IMR-90 (cell line): ENCODE data around the gene RAB31.

Experiments used
- BHLHE40 ChIP-seq: fragments of 150-350 bp; IDR thresholded peaks from 2 replicates; pipeline ENCODE4 v1.6.1; 2016; ENCODE audit warnings: mild to moderate bottlenecking, low read depth, low read length
- CEBPB ChIP-seq: IDR thresholded peaks from 2 replicates; pipeline ENCODE4 v1.6.1; 2012; ENCODE audit warnings: low read depth, low read length, improper control_type of control experiment
- CHD1 ChIP-seq: IDR thresholded peaks from 2 replicates; pipeline ENCODE4 v1.6.1; 2012; ENCODE audit warnings: low read depth, low read length, improper control_type of control experiment
- FOS ChIP-seq: fragments of 150-350 bp; IDR thresholded peaks from 2 replicates; pipeline ENCODE4 v1.6.1; 2016; ENCODE audit warnings: low read depth, low read length
- MAFK ChIP-seq: IDR thresholded peaks from 2 replicates; pipeline ENCODE4 v1.6.1; 2012; ENCODE audit warnings: low read depth, low read length, improper control_type of control experiment
- MAZ ChIP-seq: IDR thresholded peaks from 2 replicates; pipeline ENCODE4 v1.6.1; 2012; ENCODE audit warnings: low read depth, mild to moderate bottlenecking, low read length, improper control_type of control experiment, moderate library complexity, borderline replicate concordance
- MXI1 ChIP-seq: IDR thresholded peaks from 2 replicates; pipeline ENCODE4 v1.6.1; 2012; ENCODE audit warnings: low read depth, mild to moderate bottlenecking, low read length, moderate library complexity, borderline replicate concordance
- NFE2L2 ChIP-seq: fragments of 150-350 bp; IDR thresholded peaks from 2 replicates; pipeline ENCODE4 v1.6.1; 2016; ENCODE audit warnings: low read depth, mild to moderate bottlenecking, low read length
- POLR2A ChIP-seq: IDR thresholded peaks from 2 replicates; pipeline ENCODE4 v1.6.1; 2012; ENCODE audit warnings: mild to moderate bottlenecking, low read depth, low read length
- RAD21 ChIP-seq: IDR thresholded peaks from 2 replicates; pipeline ENCODE4 v1.6.1; 2012; ENCODE audit warnings: low read length, improper control_type of control experiment
- RFX5 ChIP-seq: IDR thresholded peaks from 2 replicates; pipeline ENCODE4 v1.8.0; 2012; ENCODE audit warnings: low read depth, mild to moderate bottlenecking, low read length, moderate library complexity
- SMC3 ChIP-seq: fragments of 150-350 bp; IDR thresholded peaks from 2 replicates; pipeline ENCODE4 v1.6.1; 2016; ENCODE audit warnings: low read depth, mild to moderate bottlenecking, antibody characterized with exemption, low read length, moderate library complexity
- TF ChIP-seq, protein P1 (sequence below): conservative IDR thresholded peaks from 2 replicates; pipeline ENCODE4 v1.5.1; 2012; ENCODE audit warnings: mild to moderate bottlenecking, low read depth, low read length, improper control_type of control experiment
- TF ChIP-seq, protein P2 (sequence below): fragments of 150-350 bp; IDR thresholded peaks from 2 replicates; pipeline ENCODE4 v1.6.1; 2016; ENCODE audit warnings: low read depth, mild to moderate bottlenecking, low read length, moderate library complexity, borderline replicate concordance

DNA sequence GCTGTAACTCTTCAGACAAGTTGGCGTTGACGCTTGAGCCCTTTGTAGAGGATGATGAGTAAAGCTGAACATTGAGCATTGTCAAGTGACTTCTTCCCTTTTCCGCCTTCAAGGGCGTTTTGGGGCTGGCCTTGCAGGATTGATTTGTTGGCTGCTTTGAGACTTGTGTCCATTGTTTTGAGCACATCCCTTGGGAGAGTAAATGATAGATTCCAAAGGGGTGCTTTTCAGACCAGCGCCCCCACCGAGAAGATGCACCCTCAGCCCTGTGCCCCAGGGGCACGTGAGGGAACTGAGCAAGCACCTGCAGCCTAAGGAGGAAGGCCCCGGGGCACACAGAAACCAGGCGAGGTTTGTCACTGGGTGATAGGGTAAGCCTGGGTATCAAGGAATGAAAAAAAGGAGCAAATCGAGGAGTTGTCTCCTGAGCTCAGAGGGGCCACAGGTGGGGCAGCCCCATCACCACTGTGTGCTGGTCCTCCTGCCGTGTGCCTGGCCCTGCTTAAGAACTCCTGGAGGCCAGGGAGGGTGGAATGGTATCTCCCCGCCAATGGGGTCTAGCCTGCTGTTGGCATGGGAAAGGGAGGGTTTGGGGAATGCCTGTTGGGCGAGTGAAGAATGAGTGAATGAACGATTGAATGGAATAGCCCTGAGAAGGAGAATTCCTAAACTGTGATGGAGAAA lies 64.0 kb downstream of the RAB31 start:
- TF ChIP-seq, protein P1, sequence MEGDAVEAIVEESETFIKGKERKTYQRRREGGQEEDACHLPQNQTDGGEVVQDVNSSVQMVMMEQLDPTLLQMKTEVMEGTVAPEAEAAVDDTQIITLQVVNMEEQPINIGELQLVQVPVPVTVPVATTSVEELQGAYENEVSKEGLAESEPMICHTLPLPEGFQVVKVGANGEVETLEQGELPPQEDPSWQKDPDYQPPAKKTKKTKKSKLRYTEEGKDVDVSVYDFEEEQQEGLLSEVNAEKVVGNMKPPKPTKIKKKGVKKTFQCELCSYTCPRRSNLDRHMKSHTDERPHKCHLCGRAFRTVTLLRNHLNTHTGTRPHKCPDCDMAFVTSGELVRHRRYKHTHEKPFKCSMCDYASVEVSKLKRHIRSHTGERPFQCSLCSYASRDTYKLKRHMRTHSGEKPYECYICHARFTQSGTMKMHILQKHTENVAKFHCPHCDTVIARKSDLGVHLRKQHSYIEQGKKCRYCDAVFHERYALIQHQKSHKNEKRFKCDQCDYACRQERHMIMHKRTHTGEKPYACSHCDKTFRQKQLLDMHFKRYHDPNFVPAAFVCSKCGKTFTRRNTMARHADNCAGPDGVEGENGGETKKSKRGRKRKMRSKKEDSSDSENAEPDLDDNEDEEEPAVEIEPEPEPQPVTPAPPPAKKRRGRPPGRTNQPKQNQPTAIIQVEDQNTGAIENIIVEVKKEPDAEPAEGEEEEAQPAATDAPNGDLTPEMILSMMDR, result no peak
- TF ChIP-seq POLR2A, result no peak
- TF ChIP-seq MAFK, result no peak
- no peak for TF ChIP-seq MAZ
- TF ChIP-seq BHLHE40, result no peak
- TF ChIP-seq NFE2L2, result no peak
- TF ChIP-seq CHD1, result no peak
- no peak for TF ChIP-seq FOS
- no peak for TF ChIP-seq RFX5
- no peak for TF ChIP-seq SMC3
- no peak for TF ChIP-seq CEBPB
- TF ChIP-seq MXI1, result no peak
- TF ChIP-seq, protein P2, sequence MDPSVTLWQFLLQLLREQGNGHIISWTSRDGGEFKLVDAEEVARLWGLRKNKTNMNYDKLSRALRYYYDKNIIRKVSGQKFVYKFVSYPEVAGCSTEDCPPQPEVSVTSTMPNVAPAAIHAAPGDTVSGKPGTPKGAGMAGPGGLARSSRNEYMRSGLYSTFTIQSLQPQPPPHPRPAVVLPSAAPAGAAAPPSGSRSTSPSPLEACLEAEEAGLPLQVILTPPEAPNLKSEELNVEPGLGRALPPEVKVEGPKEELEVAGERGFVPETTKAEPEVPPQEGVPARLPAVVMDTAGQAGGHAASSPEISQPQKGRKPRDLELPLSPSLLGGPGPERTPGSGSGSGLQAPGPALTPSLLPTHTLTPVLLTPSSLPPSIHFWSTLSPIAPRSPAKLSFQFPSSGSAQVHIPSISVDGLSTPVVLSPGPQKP, result no peak
- TF ChIP-seq RAD21, result no peak
